ENCODE measurements around the gene DEK.
"Not testable (repeated sequence)": the region's sequence is repeated elsewhere in the genome, so short reads cannot be mapped to it uniquely, and the experiment has no call there.

Gene DEK

GRCh38 chr6:18264219-18264922 is at the start of gene DEK:
Gene DEK (minus strand): TSS chr6:18264530. CDS start chr6:18263987, 543 bp downstream.
- DNase-seq: peak; percentile 95

GRCh38 chr6:18312368-18312767 is 48.0 kb upstream of the DEK start:
- DNase-seq: no peak

GRCh38 chr6:18310010-18310409 is 45.7 kb upstream of the DEK start:
- DNase-seq: not testable (repeated sequence)

GRCh38 chr6:18309046-18309445 is 44.7 kb upstream of the DEK start:
- DNase-seq: no peak

GRCh38 chr6:18308070-18308735 is 43.9 kb upstream of the DEK start:
- DNase-seq: no peak

GRCh38 chr6:18306977-18307376 is 42.6 kb upstream of the DEK start:
- no peak for DNase-seq

- no peak for DNase-seq
Measured at GRCh38 chr6:18302561-18303439, 38.5 kb upstream of the DEK start.

GRCh38 chr6:18293076-18293904 is 29.0 kb upstream of the DEK start:
- DNase-seq: no peak

- no peak for DNase-seq
Measured at GRCh38 chr6:18289283-18289682, 25.0 kb upstream of the DEK start.

GRCh38 chr6:18284261-18284660 is 19.9 kb upstream of the DEK start:
- no peak for DNase-seq

GRCh38 chr6:18281564-18281963 is 17.2 kb upstream of the DEK start:
- DNase-seq: no peak

- peak; percentile 38 for DNase-seq
Measured at GRCh38 chr6:18280084-18280483, 15.8 kb upstream of the DEK start.

GRCh38 chr6:18279422-18279821 is 15.1 kb upstream of the DEK start:
- no peak for DNase-seq

GRCh38 chr6:18277237-18278006 is 13.1 kb upstream of the DEK start:
- DNase-seq: peak; percentile 30

- no peak for DNase-seq
Measured at GRCh38 chr6:18276610-18277236, 12.4 kb upstream of the DEK start.

GRCh38 chr6:18270216-18270615 is 5.9 kb upstream of the DEK start:
- no peak for DNase-seq

GRCh38 chr6:18269717-18270116 is 5.4 kb upstream of the DEK start:
- DNase-seq: no peak

GRCh38 chr6:18269253-18269652 is 4.9 kb upstream of the DEK start:
- DNase-seq: no peak

- no peak for DNase-seq
Measured at GRCh38 chr6:18268066-18268465, 3.7 kb upstream of the DEK start.

GRCh38 chr6:18266523-18266912 is 2.2 kb upstream of the DEK start:
- peak; percentile 27 for DNase-seq

GRCh38 chr6:18265787-18266522 is 1.6 kb upstream of the DEK start:
- peak; percentile 21 for DNase-seq
